NCI-H2107 treated with DMSO at 0.1 percent for 48 hours (cell line): ENCODE measurements around the gene BDKRB1.
"Not testable (repeated sequence)": the region's sequence is repeated elsewhere in the genome, so short reads cannot be mapped to it uniquely, and the experiment has no call there.

Experiments
- DNase-seq: peaks from one replicate; lab custom pipeline; 2025; ENCODE audit not compliant: unreplicated experiment; lab: John Stamatoyannopoulos, UW

The BDKRB1 gene

GRCh38 chr14:96233661-96234060, 22.3 kb upstream of the BDKRB1 start:
- no peak for DNase-seq

- no peak for DNase-seq
Observed at GRCh38 chr14:96235426-96235825, 20.6 kb upstream of the BDKRB1 start.

DNA sequence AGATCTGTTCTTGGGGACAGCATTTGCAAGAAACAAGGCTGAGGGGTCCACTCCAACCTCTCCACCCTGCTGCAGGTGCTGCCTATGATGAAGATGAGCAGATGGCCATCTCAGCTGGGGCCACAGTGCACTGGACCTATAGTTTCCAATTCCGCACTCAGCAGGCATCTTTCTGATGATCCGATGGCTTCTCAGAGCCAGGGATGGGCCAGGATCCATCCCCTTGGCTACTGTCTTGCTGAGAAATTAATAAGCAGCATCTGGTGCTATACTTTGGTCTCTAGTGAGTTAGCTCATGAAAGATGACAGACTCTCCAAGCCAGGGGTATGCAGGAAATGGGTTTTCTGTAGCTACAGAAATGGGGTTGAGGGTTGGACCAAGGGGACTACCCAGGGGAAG, 18.4 kb upstream of the BDKRB1 start:
- no peak for DNase-seq

- no peak for DNase-seq
Observed at GRCh38 chr14:96238676-96239265, 17.2 kb upstream of the BDKRB1 start.

GRCh38 chr14:96239711-96240141, 16.3 kb upstream of the BDKRB1 start:
- no peak for DNase-seq

DNA sequence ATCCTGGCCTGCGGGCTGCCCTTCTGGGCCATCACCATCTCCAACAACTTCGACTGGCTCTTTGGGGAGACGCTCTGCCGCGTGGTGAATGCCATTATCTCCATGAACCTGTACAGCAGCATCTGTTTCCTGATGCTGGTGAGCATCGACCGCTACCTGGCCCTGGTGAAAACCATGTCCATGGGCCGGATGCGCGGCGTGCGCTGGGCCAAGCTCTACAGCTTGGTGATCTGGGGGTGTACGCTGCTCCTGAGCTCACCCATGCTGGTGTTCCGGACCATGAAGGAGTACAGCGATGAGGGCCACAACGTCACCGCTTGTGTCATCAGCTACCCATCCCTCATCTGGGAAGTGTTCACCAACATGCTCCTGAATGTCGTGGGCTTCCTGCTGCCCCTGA, 15.4 kb upstream of the BDKRB1 start:
- DNase-seq, result no peak

GRCh38 chr14:96242126-96242525, 13.9 kb upstream of the BDKRB1 start:
- no peak for DNase-seq

GRCh38 chr14:96243785-96244184, 12.2 kb upstream of the BDKRB1 start:
- DNase-seq, result no peak

DNA sequence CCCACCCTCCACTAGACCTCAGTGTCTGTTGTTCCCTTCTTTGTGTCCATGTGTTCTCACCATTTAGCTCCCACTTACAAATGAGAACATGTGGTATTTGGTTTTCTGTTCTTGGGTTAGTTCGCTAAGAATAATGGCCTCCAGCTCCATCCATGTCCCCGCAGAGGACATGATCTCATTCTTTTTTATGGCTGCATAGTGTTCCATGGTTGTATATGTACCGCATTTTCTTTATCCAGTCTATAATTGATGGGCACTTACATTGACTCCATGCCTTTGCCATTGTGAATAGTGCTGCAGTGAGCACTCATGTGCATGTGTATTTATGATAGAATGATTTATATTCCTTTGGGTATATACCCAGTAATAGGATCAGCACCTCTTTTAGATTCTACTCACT, 10.9 kb upstream of the BDKRB1 start:
- not testable (repeated sequence) for DNase-seq

DNA sequence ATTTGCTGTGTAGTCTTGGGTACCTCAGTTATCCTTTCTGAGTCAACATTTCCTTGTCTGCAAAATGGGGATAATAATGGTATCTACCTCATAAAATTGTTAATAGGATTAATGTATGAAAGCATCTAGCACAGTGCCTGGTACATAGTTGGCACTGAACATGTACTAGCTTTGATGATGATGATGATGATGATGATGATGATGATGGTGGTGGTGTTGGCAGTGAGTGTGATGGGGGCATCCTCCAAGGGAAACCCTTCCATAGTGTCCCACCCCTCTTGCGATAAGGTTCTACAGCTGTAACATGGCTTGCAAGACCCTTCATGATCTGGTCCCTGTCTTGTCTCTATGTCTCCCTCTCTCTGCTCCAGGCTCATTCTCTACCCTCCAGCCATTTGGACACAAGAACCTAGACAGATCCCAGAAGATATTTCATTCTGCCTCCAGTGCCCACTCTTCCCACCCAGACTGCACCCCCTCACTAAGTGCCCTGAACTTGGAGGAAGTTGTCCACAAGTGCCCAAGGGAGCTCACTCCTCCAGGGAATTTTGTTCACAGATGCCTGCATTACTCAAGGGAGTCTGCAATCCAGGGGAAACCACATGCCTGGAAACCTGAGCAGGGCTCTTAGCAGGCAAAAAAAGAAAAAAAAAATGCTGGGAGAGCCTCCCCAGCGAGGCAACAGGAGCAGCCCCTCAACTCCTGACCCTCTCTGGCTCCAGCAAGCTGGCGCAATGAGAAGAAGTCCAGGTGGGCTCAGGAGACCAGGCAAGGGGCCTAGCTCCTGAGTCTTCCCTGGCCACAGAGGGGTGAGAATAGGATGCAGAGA, 10.1 kb upstream of the BDKRB1 start:
- DNase-seq, result peak; percentile 89

GRCh38 chr14:96246539-96246847, 9.5 kb upstream of the BDKRB1 start:
- DNase-seq, result peak; percentile 91

DNA sequence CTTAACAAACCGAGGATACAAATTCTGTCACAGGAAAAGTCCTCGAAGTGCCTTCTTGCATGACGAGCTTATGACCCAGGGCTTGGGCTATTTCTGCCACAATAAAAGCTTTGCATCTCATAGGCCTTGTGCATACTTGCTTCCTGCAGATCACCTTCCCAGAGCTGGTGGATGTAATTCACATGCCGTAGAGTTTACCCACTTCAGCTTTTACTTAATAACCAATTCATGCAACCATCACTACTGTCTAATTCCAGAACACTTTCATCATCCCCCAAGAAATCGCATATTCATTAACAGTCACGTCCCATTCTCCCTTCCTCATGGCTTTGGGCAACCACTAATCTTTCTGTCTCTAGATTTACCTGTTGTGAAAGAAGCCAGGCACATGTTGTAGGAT, 9.0 kb upstream of the BDKRB1 start:
- no peak for DNase-seq

DNA sequence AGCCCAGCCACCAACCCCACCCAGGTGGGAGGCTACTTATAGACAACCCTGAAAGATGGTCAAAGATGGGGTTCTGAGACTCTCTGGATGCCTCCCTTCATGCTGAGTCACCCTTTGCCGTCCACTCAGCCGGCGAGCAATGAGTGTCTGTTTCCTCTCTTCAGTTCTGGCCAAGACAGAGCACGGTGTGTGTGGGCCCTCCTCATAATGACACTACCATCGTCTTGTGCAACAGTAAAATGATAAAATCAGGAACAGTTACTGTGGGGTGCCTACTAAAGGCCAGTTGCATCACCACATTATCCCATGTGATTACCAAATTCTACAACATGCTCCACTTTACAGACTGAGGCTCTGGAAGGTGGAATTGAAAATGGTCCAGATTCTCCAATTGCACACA, 7.0 kb upstream of the BDKRB1 start:
- DNase-seq, result no peak

DNA sequence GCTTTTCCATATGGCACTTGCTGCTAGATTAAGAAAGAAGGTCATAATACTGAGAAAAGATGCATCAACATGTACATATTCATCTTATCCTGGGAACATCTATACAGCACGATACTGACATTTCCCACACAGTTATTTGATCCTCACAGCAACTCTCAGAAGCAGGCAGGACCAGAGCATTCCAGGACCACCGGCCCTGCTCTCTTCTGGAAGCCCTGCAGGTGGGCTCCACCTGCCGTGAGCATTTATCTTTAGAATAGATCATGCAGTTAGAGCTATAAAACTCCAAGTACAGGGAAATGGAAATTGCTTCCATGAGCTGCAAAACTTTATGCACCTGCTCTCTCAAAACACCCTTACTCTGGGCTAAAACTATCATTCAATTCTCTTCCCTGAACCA, 5.5 kb upstream of the BDKRB1 start:
- DNase-seq, result no peak

DNA sequence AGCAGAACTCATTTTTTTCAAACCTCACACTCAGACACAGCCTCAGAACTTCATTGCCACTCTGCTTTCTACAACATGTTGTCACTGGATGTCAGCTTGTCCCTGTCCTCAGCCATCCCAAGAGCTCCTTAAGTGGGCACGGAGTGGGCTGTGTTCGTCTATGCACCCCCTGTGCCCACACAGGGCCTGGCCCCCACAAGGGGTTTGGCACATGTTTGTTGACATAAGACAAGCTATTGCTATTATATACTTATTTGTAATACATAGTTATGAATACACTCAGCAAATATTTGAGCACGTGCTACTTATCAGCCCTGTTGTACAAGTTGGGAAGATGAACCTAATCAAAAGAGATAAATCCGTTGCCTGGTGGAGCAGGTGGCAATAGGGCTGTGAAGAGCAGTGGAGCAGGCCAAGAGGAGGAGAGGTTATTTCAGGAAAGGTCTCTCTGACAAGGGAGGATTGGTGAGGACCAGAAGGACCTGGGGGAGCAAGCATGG, 4.3 kb upstream of the BDKRB1 start:
- no peak for DNase-seq

DNA sequence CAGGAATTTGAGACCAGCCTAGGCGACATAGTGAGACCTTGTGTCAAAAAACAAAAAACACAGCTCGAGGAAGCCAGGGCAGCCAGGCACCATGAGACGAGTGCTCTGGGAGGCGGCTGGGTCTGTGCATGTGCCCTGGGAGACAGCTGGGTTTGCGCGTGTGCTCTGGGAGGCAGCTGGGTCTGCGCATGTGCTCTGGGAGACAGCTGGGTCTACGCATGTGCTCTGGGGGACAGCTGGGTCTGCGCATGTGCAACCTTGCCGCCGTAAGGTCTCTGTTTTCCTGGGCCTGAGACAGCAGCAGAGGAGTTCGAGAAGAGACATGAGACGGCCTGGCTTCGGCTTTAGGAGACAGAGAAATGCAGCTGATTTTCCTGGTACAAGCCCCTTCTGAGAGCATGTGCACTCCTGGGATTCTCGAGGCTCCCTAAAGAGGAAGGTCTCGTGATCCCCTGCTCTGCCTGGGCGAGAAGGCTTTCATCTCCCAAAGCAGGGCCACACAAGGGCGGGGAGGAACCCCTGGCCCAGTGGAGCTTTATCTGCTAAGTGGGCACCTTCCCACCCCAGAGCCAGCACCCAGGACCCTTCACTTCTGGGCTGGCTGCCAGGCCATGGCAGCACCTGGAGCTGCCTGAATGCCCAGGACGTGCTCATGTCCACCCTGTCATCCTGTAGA, 3.5 kb upstream of the BDKRB1 start:
- DNase-seq, result no peak

GRCh38 chr14:96252999-96253539, 2.9 kb upstream of the BDKRB1 start:
- no peak for DNase-seq

DNA sequence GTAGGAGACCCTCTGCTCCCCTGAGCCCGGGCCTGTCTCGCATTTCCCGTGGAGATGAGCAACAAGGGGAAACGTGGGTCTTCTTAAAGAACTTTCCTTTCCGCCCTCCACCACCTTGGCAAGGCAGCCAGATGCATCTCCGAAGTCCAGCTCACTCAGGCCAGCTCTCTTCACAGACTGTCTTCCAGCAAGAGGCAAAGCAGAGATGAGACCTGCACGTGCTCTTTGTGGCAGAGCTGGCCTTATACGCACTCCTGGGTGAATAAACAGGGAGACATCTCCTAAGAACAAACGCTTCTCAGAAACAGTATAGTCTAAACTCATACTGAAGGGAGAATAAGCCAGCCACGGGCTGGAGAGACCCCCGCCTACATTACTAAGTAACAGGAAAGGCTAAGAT, 1.3 kb upstream of the BDKRB1 start:
- no peak for DNase-seq

DNA sequence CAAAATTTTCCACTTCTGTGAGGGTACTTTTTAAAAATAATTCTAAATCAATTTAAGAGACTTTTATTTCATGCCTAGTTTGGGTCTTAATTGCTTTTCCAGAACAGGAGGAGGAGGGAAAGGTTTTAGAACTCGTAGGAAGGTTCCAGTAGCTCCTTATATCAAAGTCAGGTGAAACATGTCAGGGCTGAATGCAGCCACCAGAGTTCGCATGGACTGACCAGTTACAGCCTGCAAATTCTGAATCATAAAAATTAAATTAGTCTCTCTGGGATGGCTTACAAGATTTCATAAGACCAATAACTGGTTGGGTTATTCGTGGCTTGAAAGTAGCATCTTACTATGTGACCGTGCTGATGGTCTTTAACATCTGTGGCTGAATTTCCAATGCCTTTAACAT, 397 bp downstream of the BDKRB1 start:
- DNase-seq, result no peak

DNA sequence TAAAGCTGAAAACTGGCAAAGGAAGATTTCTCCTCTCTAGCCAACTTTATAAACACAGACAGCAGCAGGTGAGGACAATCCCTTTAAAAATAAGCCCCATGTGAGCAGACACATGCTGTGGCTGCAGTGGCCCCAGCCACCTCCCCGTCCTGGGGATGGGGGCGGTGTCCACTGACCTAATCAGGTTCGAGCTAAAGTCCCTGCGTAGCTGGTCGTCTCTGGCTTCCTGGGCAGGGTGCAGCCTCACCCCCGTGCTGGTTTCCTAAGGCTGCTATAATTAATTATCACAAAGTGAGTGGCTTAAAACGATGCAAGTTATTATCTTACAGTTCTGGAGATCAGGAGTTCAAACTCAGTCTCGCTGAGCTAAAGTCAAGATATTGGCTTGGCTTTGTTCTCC, 1.0 kb downstream of the BDKRB1 start:
- DNase-seq, result no peak

DNA sequence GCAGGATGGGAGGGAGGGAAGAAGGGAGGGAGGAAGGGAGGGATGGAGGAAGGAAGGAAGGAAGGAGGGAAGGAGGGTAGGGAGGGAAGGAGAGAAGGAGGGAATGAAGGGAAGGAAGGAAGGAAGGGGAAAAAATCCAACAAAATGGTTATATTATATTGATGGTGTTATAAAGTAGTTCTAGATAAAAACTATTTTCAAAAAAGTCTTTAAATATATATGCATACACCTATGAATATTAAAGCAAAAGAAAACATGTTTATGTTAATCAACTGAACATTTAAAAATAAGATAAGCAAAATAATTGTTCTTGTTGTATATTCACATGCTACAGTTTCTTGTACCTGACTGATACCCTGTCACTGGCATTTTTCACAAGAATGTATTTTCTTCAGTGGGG, 1.9 kb downstream of the BDKRB1 start:
- DNase-seq, result no peak

GRCh38 chr14:96260341-96260821, 4.4 kb downstream of the BDKRB1 start:
- no peak for DNase-seq
